HS-27A (cell line): ENCODE data around the gene GAS5.
A peak's percentile ranks its signal among the peaks of the same experiment; 100 is the strongest.

ENCODE experiments used
- DNase-seq: peaks from one replicate; pipeline ENCODE4 v3.0.0-alpha.2; 2012; ENCODE audit warnings: low read depth, missing footprints

Gene GAS5

GRCh38 chr1:173824315-173825081, 43.3 kb downstream of the GAS5 start, which contains the start of the genes CENPL and DARS2:
TSS of gene CENPL (minus strand) at chr1:173824883. CDS start at chr1:173811299, 13,584 bp downstream.
TSS of gene DARS2 (plus strand) at chr1:173824673. CDS start at chr1:173825230, 557 bp downstream.
- DNase-seq = peak; percentile 88

- no peak for DNase-seq
These were observed 43.9 kb downstream of the GAS5 start for GRCh38 chr1:173823781-173824314.

GRCh38 chr1:173821680-173822079, 46.1 kb downstream of the GAS5 start:
- DNase-seq = no peak

GRCh38 chr1:173818459-173818858, 49.3 kb downstream of the GAS5 start:
- DNase-seq = no peak
